ENCODE results near the gene ZNF584. TPM values are rescaled to one million over a fixed set of nuclear protein-coding genes. Genes with fewer than 3 reads are reported as not detected.

The ZNF584 gene
- total RNA-seq, 1 donor from 2014 or later: 16.4 TPM

- Mint-ChIP-seq H3K36me3 (peaks cover 25% of the 10 kb centered on the region), H3K4me1 (peaks cover 12% of the 10 kb centered on the region), H3K27ac (no peak overlapping the region), H3K9me3 (no peaks in the 10 kb centered on the region), H3K27me3 (ENCODE audit: low read depth) (peaks cover 20% of the 10 kb centered on the region), H3K4me3 (no peak overlapping the region)
- DNase-seq (ENCODE audit: low spot score in 2 of 2, unreplicated experiment in 2 of 2): no peak
- TF ChIP-seq, protein P1, sequence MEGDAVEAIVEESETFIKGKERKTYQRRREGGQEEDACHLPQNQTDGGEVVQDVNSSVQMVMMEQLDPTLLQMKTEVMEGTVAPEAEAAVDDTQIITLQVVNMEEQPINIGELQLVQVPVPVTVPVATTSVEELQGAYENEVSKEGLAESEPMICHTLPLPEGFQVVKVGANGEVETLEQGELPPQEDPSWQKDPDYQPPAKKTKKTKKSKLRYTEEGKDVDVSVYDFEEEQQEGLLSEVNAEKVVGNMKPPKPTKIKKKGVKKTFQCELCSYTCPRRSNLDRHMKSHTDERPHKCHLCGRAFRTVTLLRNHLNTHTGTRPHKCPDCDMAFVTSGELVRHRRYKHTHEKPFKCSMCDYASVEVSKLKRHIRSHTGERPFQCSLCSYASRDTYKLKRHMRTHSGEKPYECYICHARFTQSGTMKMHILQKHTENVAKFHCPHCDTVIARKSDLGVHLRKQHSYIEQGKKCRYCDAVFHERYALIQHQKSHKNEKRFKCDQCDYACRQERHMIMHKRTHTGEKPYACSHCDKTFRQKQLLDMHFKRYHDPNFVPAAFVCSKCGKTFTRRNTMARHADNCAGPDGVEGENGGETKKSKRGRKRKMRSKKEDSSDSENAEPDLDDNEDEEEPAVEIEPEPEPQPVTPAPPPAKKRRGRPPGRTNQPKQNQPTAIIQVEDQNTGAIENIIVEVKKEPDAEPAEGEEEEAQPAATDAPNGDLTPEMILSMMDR (IDR thresholded peaks at IDR 0.05; ENCODE audit: unreplicated experiment): no peak
These were observed 15.3 kb upstream of the ZNF584 start for GRCh38 chr19:58392945-58393724.

DNA sequence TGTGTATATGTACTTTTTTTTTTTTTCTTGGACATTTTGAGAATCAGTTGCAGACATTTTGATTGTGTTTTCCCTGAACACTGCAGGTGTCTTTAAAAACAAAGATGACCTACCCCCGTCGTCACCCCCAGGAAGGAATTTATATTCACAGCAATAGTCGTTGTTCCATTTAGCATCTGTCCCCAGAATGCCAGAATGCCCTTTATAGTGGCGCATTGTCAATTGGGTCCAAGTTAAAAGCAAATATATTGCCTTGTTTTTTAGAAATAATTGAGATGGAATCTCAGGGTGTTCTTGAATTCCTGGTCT is 14.8 kb upstream of the ZNF584 start:
- H3K9me3 Mint-ChIP-seq: no peaks in the 10 kb centered on the region
- peaks cover 9% of the 10 kb centered on the region for H3K4me1 Mint-ChIP-seq
- peaks cover 25% of the 10 kb centered on the region for H3K36me3 Mint-ChIP-seq
- TF ChIP-seq, protein P1 (IDR thresholded peaks at IDR 0.05; ENCODE audit: unreplicated experiment): no peak
- no peak overlapping the region for H3K27ac Mint-ChIP-seq
- H3K27me3 Mint-ChIP-seq (ENCODE audit: low read depth): peaks cover 20% of the 10 kb centered on the region
- H3K4me3 Mint-ChIP-seq: no peak overlapping the region
- DNase-seq (ENCODE audit: low spot score in 2 of 2, unreplicated experiment in 2 of 2): no peak

DNA sequence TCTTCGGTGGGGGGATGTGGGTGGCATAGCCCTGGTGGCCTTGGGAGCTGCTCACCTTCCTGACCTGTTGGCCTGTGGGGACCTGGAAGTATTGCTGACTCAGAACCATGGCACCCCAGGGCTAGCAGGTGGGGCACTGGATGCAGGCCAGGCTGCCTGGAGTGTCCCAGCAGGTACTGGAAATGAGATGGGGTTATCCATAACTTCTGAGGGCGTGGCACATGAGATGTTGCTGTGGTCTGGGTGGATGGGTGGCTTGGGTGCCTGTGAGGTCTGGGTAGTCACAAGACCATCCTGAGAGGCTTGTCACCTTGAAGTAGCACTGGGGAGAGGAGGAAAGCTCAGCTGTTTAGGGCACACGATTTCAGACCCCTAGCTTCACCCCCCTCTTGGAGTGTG is 13.6 kb upstream of the ZNF584 start:
- Mint-ChIP-seq H3K36me3 (peaks cover 19% of the 10 kb centered on the region), H3K4me3 (no peak overlapping the region), H3K27ac (no peak overlapping the region), H3K9me3 (no peaks in the 10 kb centered on the region), H3K4me1 (peaks cover 3% of the 10 kb centered on the region), H3K27me3 (ENCODE audit: low read depth) (peaks cover 20% of the 10 kb centered on the region)
- TF ChIP-seq, protein P1 (IDR thresholded peaks at IDR 0.05; ENCODE audit: unreplicated experiment): no peak
- DNase-seq (ENCODE audit: low spot score in 2 of 2, unreplicated experiment in 2 of 2): no peak

DNA sequence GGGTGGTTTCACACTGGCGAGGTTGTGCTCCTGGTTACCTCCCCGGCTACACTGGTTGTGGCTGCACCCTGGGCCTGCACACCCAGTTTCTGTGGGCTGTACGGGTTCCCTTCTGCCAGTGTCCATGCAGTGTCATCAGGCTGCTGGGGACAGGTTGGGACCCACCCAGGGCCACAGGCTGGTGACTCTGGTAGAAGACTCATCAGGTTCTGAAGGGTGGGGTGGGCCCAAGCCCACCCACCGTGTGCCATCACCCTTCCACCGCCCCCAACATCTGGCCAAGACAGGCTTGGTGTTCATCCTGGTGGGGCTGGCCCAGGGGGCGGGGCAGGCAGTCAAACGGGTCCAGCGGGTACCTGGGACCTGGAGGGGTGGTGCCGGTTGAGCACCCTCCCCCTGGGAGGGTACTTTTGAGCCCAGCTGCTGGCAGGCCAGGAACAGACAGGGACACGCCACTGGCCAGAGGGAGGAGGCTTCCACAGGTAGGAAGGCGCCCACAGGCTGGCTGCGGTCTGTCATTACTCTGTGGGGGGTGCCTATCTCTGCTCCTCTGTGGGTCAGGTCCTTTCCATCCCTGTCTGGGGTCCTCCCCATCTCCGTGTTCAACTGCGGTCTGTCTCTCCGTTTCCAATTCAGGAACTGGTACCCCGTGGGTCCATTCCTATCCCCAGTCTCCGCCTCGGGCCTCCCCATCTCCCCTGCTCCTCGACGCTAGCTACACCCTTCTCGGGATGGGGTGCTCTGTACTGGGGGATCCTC is 13.1 kb upstream of the ZNF584 start, which contains the start of gene RNF225:
RNF225 (plus strand) TSS at position 437 of the 759 bp plus-strand sequence. CDS start 434 bp downstream, outside the sequence.
- Mint-ChIP-seq H3K4me1 (peaks cover 5% of the 10 kb centered on the region), H3K27me3 (ENCODE audit: low read depth) (peaks cover 20% of the 10 kb centered on the region), H3K36me3 (peaks cover 19% of the 10 kb centered on the region), H3K27ac (no peak within 1 kb of the TSS), H3K4me3 (no peak within 1 kb of the TSS), H3K9me3 (no peaks in the 10 kb centered on the region)
- TF ChIP-seq, protein P1 (IDR thresholded peaks at IDR 0.05; ENCODE audit: unreplicated experiment): no peak
- no peak for DNase-seq (ENCODE audit: low spot score in 2 of 2, unreplicated experiment in 2 of 2)

- no peak for DNase-seq (ENCODE audit: low spot score in 2 of 2, unreplicated experiment in 2 of 2)
- peaks cover 14% of the 10 kb centered on the region for H3K36me3 Mint-ChIP-seq
- H3K9me3 Mint-ChIP-seq: no peaks in the 10 kb centered on the region
- no peak overlapping the region for H3K4me3 Mint-ChIP-seq
- peaks cover 20% of the 10 kb centered on the region for H3K27me3 Mint-ChIP-seq (ENCODE audit: low read depth)
- TF ChIP-seq, protein P1 (IDR thresholded peaks at IDR 0.05; ENCODE audit: unreplicated experiment): no peak
- H3K4me1 Mint-ChIP-seq: peaks cover 12% of the 10 kb centered on the region
- no peak overlapping the region for H3K27ac Mint-ChIP-seq
These were observed 12.3 kb upstream of the ZNF584 start for GRCh38 chr19:58395979-58396627.

Measured in mesothelial cell of epicardium (in vitro differentiated cells).